ENCODE data around the gene ZBTB1.
A peak's percentile ranks its signal among the peaks of the same experiment; 100 is the strongest.
"Not testable (repeated sequence)": the region's sequence is repeated elsewhere in the genome, so short reads cannot be mapped to it uniquely, and the experiment has no call there.

Gene ZBTB1

DNA sequence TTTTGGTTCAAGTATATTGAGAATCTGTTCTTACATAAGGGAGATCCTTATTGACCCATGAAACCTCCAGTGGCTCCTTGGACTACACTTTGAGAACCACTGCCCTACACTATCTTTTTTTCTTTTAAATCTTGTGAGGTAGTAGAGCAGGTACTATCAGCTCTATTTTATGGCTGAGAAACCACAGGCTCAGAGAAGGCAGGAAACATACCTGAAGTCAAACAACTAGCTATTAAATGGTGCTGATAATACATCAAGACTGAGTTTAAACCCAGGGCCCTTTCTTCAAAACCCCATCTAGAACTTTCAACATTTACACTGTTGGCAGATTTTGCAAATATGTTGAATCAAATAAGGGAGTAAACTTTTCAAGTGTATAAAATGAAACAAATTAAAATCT is 7.8 kb upstream of the ZBTB1 start:
- DNase-seq (ENCODE audit: low spot score) = no peak

GRCh38 chr14:64500088-64500487 is 4.5 kb upstream of the ZBTB1 start:
- no peak for DNase-seq (ENCODE audit: low spot score)

DNA sequence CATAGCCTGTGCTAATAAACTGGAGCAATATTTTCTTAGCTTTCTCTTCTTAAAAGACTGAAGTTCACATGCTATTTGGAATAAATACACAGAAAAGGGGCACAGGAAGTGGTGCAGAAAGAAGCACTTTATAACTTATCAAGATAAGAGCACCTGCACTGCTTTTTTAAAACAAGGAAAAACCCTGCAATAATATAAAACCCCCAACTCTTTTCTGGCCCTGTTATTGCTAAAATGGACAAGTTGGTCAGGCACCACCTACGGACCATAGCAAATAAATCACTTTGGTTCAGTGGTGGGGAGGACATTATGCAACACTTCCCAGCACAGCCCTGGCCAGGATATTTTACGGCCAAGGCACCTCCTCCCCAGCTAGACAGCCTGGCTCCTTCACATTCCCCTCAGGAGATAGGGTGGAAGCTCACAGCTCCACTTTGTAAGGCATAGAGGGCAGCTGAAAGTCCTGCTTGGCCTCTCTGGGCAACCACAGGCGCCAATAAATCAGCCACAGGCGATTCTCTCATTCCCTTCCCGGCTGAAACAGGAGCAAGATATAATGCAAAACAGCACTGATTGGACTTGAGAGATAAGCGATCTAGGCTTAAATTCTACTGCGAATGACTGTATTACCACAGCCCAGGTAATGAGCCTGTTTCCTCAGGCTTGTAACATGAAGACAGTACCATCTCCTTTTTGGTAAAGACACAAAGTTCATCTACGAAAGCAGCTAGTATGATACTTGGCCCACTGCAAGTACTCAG is 3.0 kb upstream of the ZBTB1 start:
- DNase-seq (ENCODE audit: low spot score) = no peak

- no peak for DNase-seq (ENCODE audit: low spot score)
Observed at GRCh38 chr14:64502456-64502855, 2.1 kb upstream of the ZBTB1 start.

- no peak for DNase-seq (ENCODE audit: low spot score)
Observed at GRCh38 chr14:64502887-64503433, 1.6 kb upstream of the ZBTB1 start.

DNA sequence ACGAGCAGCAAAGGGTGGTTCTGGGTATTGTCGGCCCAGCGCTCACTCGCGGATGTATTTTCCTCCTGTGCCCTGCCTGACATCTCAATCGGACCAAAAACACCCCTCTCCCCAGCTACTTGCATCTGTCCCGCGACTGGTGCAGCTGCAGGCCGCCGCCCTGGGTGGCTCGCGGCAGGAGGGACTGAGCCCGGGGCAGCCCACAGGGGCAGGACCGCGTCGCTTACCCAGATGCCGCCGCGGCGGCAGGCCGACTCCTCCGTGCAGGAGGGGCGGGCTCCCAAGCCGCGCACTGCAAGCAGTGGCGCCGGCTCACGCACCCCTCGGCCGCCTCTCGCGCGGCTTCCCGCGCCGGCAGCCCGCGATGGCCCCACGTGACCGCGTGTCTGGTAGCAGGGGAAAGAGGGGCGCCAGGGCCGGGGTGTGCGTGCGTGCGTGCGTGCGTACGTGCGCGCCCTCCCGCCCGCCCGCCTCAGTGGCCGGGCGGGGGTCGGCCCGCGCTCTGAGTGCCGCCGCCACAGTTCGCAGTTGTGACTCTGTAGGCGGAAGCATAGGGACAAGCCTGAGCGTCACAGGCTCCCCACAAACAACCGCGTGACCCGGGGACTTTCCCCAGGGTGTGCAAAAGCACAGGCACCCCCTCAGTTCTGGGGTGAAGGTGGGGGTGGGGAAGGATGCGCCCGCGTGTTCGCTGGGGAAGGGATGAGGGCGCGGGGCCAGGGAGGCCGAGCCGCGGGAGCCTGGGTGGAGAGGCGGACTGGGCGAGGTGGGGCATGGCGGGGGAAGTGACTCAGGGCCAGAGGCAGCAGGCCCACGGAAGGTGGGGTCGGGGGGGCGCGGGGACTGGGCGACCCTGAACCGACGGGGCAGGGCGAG is 898 bp upstream of the ZBTB1 start, which contains the start of gene ZBTB25:
Gene ZBTB25 (minus strand): TSS at position 405 of the 876 bp plus-strand sequence. CDS start 13,305 bp downstream, outside the sequence.
- peak; percentile 94 for DNase-seq (ENCODE audit: low spot score)

DNA sequence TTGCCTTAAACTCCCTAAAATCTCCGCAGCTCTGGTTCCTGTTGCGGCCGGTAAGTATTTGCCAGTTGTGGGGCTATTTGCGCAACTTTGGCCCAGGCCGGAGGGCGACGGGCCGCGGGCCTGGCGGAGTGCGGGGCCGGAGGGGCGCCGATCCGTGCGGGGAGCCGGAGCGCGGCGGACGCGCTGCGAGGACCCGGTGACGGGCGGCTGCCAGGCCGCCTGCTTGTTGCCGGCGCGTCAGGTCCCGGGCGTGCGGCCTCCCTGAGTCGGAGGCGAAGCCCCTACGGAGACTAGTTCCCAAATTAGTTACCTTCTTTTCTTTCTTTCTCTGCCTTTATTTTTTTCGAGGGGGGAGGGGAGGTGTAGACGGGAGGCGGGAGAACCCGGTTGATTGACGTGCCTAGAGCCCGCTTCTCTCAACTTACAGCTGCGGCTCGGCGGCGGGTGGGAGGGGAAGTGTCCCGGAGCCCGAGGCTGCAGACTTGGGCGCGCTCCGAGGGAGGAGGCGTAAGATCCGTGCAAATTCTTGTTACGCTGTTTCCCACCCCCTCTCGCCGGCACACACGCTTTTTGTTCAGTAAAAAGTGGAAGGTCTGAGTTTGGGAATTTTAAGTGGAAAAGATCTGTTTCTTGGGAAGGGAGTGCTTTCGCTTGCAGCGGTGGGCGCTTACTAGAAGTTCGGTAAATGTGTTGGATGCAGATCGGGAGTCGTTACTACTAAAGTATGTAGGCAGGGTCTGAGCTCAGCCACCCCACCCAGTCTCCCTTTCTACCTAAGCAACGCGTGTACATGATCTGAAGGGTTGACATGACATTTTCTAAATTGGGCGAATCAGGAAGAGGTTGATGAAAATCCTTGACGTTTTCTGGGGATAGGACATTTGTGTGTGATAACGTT is 576 bp downstream of the ZBTB1 start:
- DNase-seq (ENCODE audit: low spot score) = peak; percentile 91

- no peak for DNase-seq (ENCODE audit: low spot score)
Observed at GRCh38 chr14:64506721-64507120, 2.2 kb downstream of the ZBTB1 start.

DNA sequence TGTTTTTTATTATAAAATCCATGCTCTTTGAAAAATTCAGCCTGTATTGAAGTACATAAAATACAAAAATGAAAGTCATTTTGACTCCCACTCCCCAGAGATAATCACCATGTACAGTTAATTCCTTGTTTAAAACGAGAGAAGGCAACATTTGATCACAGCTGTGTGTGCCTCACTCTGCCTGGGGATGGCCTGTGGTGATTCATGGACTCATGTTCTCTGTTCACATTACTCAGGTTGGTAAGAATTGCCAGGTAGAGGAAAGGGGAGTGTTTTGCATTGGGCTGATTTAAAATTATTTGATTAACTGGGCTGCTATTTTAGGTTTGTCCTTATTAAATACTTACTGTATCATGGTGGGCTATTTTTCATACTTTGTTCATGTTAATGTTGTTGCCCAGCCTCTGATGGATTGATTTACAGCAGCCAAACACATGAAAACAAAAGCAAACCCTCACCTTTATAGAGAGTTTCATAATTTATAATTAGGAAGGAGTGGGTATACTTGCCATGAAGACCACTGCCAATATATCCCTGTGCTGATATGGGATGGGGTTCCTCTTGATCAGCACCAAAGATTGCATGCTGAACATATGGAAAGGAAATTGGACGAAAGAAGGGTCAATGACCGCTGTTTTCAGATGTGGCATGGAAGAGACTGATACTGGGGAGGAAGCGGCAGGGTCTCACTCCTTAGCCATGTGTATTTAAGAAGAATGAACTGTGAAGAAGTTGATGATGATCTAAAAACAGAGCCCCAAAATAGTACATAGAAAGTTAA is 3.0 kb downstream of the ZBTB1 start:
- no peak for DNase-seq (ENCODE audit: low spot score)

- no peak for DNase-seq (ENCODE audit: low spot score)
Observed at GRCh38 chr14:64508215-64508776, 3.7 kb downstream of the ZBTB1 start.

GRCh38 chr14:64509036-64509435 is 4.5 kb downstream of the ZBTB1 start:
- no peak for DNase-seq (ENCODE audit: low spot score)

DNA sequence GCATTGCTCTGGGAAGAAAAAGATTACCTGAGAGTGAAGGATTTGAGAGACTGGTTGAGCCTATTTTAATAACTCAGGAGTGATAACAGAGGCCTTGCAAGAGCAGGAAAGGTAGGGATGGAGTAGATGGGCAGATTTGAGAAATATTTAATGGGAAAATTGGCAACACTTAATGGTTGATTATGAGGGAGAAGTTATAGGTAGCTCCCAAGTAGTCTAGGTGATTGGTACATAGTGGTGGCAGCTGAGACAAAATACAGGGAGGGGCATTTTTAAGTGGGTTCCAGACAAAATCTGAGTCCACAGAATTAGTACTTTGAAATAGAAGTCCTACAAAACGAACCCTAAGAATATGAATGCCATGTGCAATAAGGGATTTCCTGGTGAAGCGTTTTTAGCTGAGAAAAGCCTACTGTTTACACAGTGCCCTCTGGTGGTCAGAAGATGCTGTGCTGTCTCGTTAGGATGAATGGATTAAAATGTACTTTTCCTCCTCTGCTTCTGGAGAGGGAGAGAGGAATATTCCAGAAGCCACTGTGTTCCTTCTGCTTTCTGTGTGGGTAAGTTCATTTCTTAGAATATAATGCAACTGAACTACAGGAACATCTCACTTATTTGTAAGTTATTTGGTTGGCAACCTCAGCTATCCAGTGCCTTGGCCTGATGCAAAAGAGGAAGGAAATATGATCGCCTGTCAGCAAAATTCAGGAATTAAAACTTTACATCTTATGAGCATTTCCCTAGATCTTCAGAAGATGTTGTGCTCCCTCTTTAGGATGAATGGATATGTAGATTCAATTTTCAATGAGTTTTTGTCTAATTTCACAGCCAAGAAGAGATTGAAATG is 6.5 kb downstream of the ZBTB1 start:
- DNase-seq (ENCODE audit: low spot score) = peak; percentile 58

DNA sequence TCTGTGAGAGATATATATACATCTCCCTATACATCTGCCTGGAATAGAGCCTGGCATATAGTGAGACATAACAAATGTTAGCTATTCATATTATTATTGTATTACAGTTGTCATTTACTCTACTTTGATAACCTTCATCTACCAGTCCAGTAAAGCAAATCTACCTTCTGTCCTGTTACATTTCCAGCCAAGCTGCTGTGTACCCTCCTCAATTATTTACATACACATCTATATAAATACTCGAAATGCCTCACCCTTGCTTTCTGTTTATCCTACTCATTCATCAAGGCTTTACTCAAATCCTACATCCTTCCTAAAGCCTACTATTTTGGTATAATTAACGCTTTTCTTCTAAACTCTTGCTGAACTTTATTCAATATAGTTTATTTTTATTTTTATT is 8.7 kb downstream of the ZBTB1 start:
- no peak for DNase-seq (ENCODE audit: low spot score)

DNA sequence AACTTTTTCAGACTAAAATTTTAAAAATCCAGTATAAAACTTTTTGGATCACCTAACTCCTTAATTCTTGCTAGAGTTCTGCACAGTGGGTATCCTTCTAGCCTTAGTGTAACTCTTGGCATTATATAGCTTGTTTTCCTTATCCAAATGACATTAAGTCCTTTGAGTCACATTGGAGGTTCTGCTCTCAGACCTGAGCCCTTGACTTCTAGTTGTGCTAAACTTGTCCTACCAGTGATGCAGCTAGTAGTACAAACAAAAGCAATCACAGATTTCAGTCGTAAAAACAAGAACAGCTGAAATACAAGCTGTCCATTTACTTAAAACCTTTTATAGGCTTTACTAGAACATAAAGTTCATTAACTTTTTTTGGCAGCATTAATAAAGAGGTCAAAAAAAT is 10.5 kb downstream of the ZBTB1 start:
- DNase-seq (ENCODE audit: low spot score) = no peak

GRCh38 chr14:64516969-64517368 is 12.4 kb downstream of the ZBTB1 start:
- DNase-seq (ENCODE audit: low spot score) = no peak

DNA sequence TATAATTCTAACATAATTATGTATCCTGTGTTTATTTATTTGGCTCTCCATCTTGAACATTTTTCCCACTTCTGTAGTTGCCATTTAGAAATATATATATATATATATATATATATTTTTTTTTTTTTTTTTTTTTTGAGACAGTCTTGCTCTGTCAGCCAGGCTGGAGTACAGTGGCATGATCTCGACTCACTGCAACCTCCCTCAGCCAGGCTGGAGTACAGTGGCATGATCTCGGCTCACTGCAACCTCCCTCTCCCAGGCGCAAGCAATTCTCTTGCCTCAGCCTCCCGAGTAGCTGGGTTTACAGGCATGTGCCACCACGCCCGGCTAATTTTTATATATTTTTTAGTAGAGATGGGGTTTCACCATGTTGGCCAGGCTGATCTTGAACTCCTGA is 13.1 kb downstream of the ZBTB1 start:
- DNase-seq (ENCODE audit: low spot score) = not testable (repeated sequence)

DNA sequence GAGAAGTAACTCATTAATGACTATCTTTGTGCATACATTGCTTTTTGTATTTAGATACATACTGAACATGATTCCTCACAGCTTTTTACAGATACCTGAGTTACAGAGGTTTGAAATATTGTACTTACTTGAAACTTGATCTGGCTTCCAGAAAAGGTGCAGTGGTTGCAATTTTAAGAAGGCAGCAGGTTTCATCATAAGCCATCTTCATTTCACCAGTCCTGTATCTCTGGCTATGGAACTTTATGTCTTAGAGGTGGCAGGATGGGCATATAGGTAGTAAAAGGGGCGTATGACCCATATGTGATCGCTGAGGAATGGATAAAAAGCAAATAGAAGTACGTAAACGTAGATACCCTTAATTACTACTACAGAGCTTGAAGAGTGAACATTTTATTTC is 13.7 kb downstream of the ZBTB1 start:
- no peak for DNase-seq (ENCODE audit: low spot score)

DNA sequence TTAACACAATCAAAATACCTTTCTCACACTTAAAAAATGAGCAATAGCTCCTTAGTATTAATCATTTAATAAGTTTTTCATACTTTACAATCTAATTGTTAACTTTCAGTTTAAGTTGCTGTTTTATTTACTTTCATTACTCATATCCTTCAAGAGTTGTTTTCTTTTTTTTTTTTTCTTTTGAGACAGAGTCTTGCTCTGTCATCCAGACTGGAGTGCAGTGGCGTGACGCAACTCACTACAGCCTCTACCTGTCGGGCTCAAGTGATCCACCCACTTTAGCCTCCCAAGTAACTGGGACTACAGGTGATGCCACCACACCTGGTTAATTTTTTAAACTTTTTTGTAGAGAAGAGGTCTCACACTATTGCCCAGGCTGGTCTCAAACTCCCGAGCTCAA is 16.1 kb downstream of the ZBTB1 start:
- no peak for DNase-seq (ENCODE audit: low spot score)

DNA sequence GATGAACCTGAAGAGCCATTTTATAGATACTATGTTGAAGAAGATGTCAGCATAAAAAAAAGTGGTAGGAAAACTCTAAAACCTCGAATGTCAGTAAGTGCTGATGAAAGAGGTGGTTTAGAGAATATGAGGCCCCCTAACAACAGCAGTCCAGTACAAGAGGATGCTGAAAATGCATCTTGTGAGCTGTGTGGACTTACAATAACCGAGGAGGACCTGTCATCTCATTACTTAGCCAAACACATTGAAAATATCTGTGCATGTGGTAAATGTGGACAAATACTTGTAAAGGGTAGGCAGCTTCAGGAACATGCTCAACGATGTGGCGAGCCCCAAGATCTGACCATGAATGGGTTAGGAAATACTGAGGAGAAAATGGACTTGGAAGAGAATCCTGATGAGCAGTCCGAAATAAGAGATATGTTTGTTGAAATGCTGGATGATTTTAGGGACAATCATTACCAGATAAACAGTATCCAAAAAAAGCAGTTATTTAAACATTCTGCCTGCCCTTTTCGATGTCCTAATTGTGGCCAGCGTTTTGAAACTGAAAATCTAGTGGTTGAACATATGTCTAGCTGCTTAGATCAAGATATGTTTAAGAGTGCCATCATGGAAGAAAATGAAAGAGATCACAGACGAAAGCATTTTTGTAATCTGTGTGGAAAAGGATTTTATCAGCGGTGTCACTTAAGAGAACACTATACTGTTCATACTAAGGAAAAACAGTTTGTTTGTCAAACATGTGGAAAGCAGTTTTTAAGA is 18.2 kb downstream of the ZBTB1 start:
- DNase-seq (ENCODE audit: low spot score) = no peak
